Measurements from ENCODE around the gene DEDD2.

DNA sequence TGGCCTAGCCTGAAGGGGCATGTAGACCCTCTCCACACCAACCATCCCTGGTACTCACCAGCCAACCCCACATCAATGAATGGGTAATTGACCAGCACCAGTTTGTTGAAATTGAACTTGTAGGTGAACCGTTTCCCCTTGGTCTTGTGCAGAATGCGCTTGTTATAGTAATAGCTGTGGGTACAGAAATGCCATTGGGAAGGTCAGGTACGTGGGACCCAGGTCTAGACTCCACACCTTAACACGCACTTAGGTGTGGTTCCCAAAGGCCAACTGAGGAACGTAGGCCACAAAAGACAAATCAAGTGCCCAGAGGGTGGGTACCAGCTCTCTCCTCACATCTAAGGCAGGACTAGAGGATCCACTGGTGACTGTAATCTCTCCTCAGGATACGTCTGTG is 32.3 kb upstream of the DEDD2 start:
- TF ChIP-seq, protein P1, sequence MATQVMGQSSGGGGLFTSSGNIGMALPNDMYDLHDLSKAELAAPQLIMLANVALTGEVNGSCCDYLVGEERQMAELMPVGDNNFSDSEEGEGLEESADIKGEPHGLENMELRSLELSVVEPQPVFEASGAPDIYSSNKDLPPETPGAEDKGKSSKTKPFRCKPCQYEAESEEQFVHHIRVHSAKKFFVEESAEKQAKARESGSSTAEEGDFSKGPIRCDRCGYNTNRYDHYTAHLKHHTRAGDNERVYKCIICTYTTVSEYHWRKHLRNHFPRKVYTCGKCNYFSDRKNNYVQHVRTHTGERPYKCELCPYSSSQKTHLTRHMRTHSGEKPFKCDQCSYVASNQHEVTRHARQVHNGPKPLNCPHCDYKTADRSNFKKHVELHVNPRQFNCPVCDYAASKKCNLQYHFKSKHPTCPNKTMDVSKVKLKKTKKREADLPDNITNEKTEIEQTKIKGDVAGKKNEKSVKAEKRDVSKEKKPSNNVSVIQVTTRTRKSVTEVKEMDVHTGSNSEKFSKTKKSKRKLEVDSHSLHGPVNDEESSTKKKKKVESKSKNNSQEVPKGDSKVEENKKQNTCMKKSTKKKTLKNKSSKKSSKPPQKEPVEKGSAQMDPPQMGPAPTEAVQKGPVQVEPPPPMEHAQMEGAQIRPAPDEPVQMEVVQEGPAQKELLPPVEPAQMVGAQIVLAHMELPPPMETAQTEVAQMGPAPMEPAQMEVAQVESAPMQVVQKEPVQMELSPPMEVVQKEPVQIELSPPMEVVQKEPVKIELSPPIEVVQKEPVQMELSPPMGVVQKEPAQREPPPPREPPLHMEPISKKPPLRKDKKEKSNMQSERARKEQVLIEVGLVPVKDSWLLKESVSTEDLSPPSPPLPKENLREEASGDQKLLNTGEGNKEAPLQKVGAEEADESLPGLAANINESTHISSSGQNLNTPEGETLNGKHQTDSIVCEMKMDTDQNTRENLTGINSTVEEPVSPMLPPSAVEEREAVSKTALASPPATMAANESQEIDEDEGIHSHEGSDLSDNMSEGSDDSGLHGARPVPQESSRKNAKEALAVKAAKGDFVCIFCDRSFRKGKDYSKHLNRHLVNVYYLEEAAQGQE (IDR thresholded peaks at IDR 0.05; ENCODE audit: low read depth), result no peak
- TF ChIP-seq RAD21 (IDR thresholded peaks at IDR 0.05; ENCODE audit: low read depth), result no peak
- no peak for TF ChIP-seq ZNF274 (IDR thresholded peaks at IDR 0.05; ENCODE audit: low read depth, low read length)
- TF ChIP-seq, protein P2, sequence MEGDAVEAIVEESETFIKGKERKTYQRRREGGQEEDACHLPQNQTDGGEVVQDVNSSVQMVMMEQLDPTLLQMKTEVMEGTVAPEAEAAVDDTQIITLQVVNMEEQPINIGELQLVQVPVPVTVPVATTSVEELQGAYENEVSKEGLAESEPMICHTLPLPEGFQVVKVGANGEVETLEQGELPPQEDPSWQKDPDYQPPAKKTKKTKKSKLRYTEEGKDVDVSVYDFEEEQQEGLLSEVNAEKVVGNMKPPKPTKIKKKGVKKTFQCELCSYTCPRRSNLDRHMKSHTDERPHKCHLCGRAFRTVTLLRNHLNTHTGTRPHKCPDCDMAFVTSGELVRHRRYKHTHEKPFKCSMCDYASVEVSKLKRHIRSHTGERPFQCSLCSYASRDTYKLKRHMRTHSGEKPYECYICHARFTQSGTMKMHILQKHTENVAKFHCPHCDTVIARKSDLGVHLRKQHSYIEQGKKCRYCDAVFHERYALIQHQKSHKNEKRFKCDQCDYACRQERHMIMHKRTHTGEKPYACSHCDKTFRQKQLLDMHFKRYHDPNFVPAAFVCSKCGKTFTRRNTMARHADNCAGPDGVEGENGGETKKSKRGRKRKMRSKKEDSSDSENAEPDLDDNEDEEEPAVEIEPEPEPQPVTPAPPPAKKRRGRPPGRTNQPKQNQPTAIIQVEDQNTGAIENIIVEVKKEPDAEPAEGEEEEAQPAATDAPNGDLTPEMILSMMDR (IDR thresholded peaks at IDR 0.05 in 2 of 3, conservative IDR thresholded peaks at IDR 0.05 in 1 of 3; ENCODE audit: borderline replicate concordance in 1 of 3, insufficient read depth in 1 of 3, low read depth in 2 of 3, low read length in 2 of 3), result no peak
- no peak for TF ChIP-seq EZH2 (IDR thresholded peaks at IDR 0.05)
- no peak for TF ChIP-seq SP1 (IDR thresholded peaks at IDR 0.05; ENCODE audit: low read depth)
